Measurements from ENCODE around the gene ADRA1B. TPM values are rescaled to one million over a fixed set of nuclear protein-coding genes. Genes with fewer than 3 reads are reported as not detected.

ADRA1B gene
- total and polyA plus RNA-seq, 2 donors (not counting 3 experiments of a cell fraction or from before 2014, with no cell fraction given) = 0.77 TPM; not detected in 1

- Histone ChIP-seq H3K4me3 (replicated peaks in 1 of 3; ENCODE audit: insufficient read depth in 1 of 3, low read depth in 1 of 3, low read length in 3 of 3) (no peak overlapping the region), H3K9me3 (replicated peaks; ENCODE audit: control insufficient read depth, insufficient read depth, low read length) (no peaks in the 10 kb centered on the region), H3K27ac (ENCODE audit: insufficient read depth, low read depth, low read length) (no peak overlapping the region), H3K4me2 (ENCODE audit: insufficient read depth, low read length) (no peak overlapping the region), H4K20me1 (replicated peaks; ENCODE audit: control insufficient read depth, extremely low read depth, insufficient read depth, low read length) (no peaks in the 10 kb centered on the region), H3K9me1 (replicated peaks; ENCODE audit: control insufficient read depth, extremely low read depth, insufficient read depth, low read length) (no peaks in the 10 kb centered on the region), H3K9ac (replicated peaks; ENCODE audit: extremely low read depth, insufficient read depth, low read length) (no peak overlapping the region), H3K36me3 (ENCODE audit: control insufficient read depth in 2 of 2, extremely low read depth in 1 of 2, insufficient read depth in 2 of 2, low read length in 2 of 2) (no peaks in the 10 kb centered on the region), H3K4me1 (ENCODE audit: control insufficient read depth, extremely low read depth, insufficient read depth, low read length) (no peaks in the 10 kb centered on the region), H3K79me2 (ENCODE audit: control insufficient read depth, insufficient read depth, low read length) (no peaks in the 10 kb centered on the region), H3K27me3 (ENCODE audit: control insufficient read depth in 2 of 2, insufficient read depth in 2 of 2, low read length in 2 of 2) (no peaks in the 10 kb centered on the region), H2AFZ (ENCODE audit: low read depth, low read length) (no peak overlapping the region)
- DNase-seq (ENCODE audit: low read depth, low spot score) = no peak
- intact Hi-C loops (cut with micrococcal nuclease) = no loop called here
- POLR2A ChIA-PET = no interaction called here
- no peak for FAIRE-seq
- CTCF ChIA-PET = no interaction called here
- TF ChIP-seq JUN (IDR thresholded peaks at IDR 0.05; ENCODE audit: borderline replicate concordance, insufficient read depth, insufficient read length, low read depth) (no peak), MAX (IDR thresholded peaks at IDR 0.05; ENCODE audit: insufficient read depth, insufficient read length) (no peak), GATA2 (IDR thresholded peaks at IDR 0.05; ENCODE audit: insufficient read depth, insufficient read length, low read depth, low read length) (no peak), MYC (IDR thresholded peaks at IDR 0.05; ENCODE audit: low read depth, low read length) (no peak), FOS (IDR thresholded peaks at IDR 0.05; ENCODE audit: borderline replicate concordance, insufficient read depth, low read length) (no peak), POLR2AphosphoS5 (IDR thresholded peaks at IDR 0.05; ENCODE audit: insufficient read depth, low read depth, low read length) (no peak), CTCF (IDR thresholded peaks at IDR 0.05; ENCODE audit: extremely low read depth in 1 of 2, insufficient read depth in 1 of 2, low read depth in 1 of 2, low read length in 2 of 2) (no peak), POLR2A (IDR thresholded peaks at IDR 0.05; ENCODE audit: low read depth, low read length) (no peak)
- no TSS peak for BruUV-seq (replicated peaks)
- dilution Hi-C loops (cut with MboI; ENCODE audit: extremely low pct_ligation_motif_present, low sequenced_read_pairs) = no loop called here
These were observed 26.1 kb upstream of the ADRA1B start for GRCh38 chr5:159890141-159890540.
